ENCODE data around the gene CEMIP. TPM values are rescaled to one million over a fixed set of nuclear protein-coding genes. Genes with fewer than 3 reads are reported as not detected.
"Not testable (repeated sequence)": the region's sequence is repeated elsewhere in the genome, so short reads cannot be mapped to it uniquely, and the experiment has no call there.

Gene CEMIP
- total RNA-seq, 2 experiments from 2014 or later: not detected

GRCh38 chr15:80949756-80950155 is 170.6 kb downstream of the CEMIP start:
- no peaks in the 10 kb centered on the region for H3K27me3 Mint-ChIP-seq
- no peak for DNase-seq
- H3K36me3 Mint-ChIP-seq: peaks cover 19% of the 10 kb centered on the region
- H3K4me1 Mint-ChIP-seq: no peaks in the 10 kb centered on the region
- H3K27ac Mint-ChIP-seq: no peak overlapping the region
- ATAC-seq: no peak
- H3K9me3 Mint-ChIP-seq (ENCODE audit: low read depth): no peaks in the 10 kb centered on the region
- CTCF ChIA-PET: no interaction called here
- no peak overlapping the region for H3K4me3 Mint-ChIP-seq

- Mint-ChIP-seq H3K4me3 (no peak overlapping the region), H3K27ac (no peak overlapping the region), H3K9me3 (ENCODE audit: low read depth) (no peaks in the 10 kb centered on the region), H3K4me1 (peaks cover 2% of the 10 kb centered on the region), H3K27me3 (no peaks in the 10 kb centered on the region), H3K36me3 (peaks cover 21% of the 10 kb centered on the region)
- ATAC-seq: no peak
- DNase-seq: no peak
- CTCF ChIA-PET: interaction anchor here (1.0 kb wide), 1 partner anchor 315 kb away, joined by 3 read pairs; no protein-coding TSS in a partner anchor
These were observed 171.3 kb downstream of the CEMIP start for GRCh38 chr15:80950291-80951078.

- H3K27ac Mint-ChIP-seq: no peak overlapping the region
- peaks cover 13% of the 10 kb centered on the region for H3K4me1 Mint-ChIP-seq
- CTCF ChIA-PET: interaction anchor here (1.0 kb wide), 1 partner anchor 314 kb away, joined by 3 read pairs; no protein-coding TSS in a partner anchor
- no peaks in the 10 kb centered on the region for H3K9me3 Mint-ChIP-seq (ENCODE audit: low read depth)
- H3K36me3 Mint-ChIP-seq: peaks cover 19% of the 10 kb centered on the region
- H3K27me3 Mint-ChIP-seq: no peaks in the 10 kb centered on the region
- DNase-seq (peak; percentile 27), ATAC-seq (no peak)
- H3K4me3 Mint-ChIP-seq: no peak overlapping the region
These were observed 172.8 kb downstream of the CEMIP start for GRCh38 chr15:80951941-80952340.

- H3K4me3 Mint-ChIP-seq: no peak overlapping the region
- CTCF ChIA-PET: no interaction called here
- DNase-seq (peak; percentile 19), ATAC-seq (no peak)
- H3K36me3 Mint-ChIP-seq: peaks cover 14% of the 10 kb centered on the region
- peaks cover 17% of the 10 kb centered on the region for H3K4me1 Mint-ChIP-seq
- no peaks in the 10 kb centered on the region for H3K9me3 Mint-ChIP-seq (ENCODE audit: low read depth)
- H3K27me3 Mint-ChIP-seq: no peaks in the 10 kb centered on the region
- H3K27ac Mint-ChIP-seq: no peak overlapping the region
These were observed 174.1 kb downstream of the CEMIP start for GRCh38 chr15:80953001-80953952.

- no peak for ATAC-seq
- H3K27me3 Mint-ChIP-seq: no peaks in the 10 kb centered on the region
- peaks cover 17% of the 10 kb centered on the region for H3K4me1 Mint-ChIP-seq
- H3K9me3 Mint-ChIP-seq (ENCODE audit: low read depth): no peaks in the 10 kb centered on the region
- no peak overlapping the region for H3K27ac Mint-ChIP-seq
- no peak overlapping the region for H3K4me3 Mint-ChIP-seq
- peak; percentile 18 for DNase-seq
- peaks cover 20% of the 10 kb centered on the region for H3K36me3 Mint-ChIP-seq
- CTCF ChIA-PET: no interaction called here
These were observed 175.0 kb downstream of the CEMIP start for GRCh38 chr15:80953953-80954778.

GRCh38 chr15:80955571-80956452 is 176.6 kb downstream of the CEMIP start:
- not testable (repeated sequence) for H3K27me3 Mint-ChIP-seq; H3K9me3 Mint-ChIP-seq (ENCODE audit: low read depth); H3K27ac Mint-ChIP-seq; H3K4me3 Mint-ChIP-seq
- ATAC-seq (peak; percentile 91), DNase-seq (peak; percentile 66)
- CTCF ChIA-PET: interaction anchor here (1.2 kb wide), 1 partner anchor 14 kb away, joined by 3 read pairs; no protein-coding TSS in a partner anchor
- peaks cover 33% of the 10 kb centered on the region for H3K36me3 Mint-ChIP-seq
- H3K4me1 Mint-ChIP-seq: peaks cover 17% of the 10 kb centered on the region

- peaks cover 28% of the 10 kb centered on the region for H3K4me1 Mint-ChIP-seq
- CTCF ChIA-PET: interaction anchor here (1.6 kb wide), 1 partner anchor 13 kb away, joined by 4 read pairs; no protein-coding TSS in a partner anchor
- no peaks in the 10 kb centered on the region for H3K27me3 Mint-ChIP-seq
- no peak overlapping the region for H3K4me3 Mint-ChIP-seq
- ATAC-seq (no peak), DNase-seq (peak; percentile 30)
- no peak overlapping the region for H3K27ac Mint-ChIP-seq
- no peaks in the 10 kb centered on the region for H3K9me3 Mint-ChIP-seq (ENCODE audit: low read depth)
- H3K36me3 Mint-ChIP-seq: peaks cover 33% of the 10 kb centered on the region
These were observed 178.4 kb downstream of the CEMIP start for GRCh38 chr15:80957556-80957955.

- Mint-ChIP-seq H3K9me3 (ENCODE audit: low read depth) (no peaks in the 10 kb centered on the region), H3K4me3 (no peak overlapping the region), H3K27ac (no peak overlapping the region), H3K27me3 (no peaks in the 10 kb centered on the region), H3K4me1 (peaks cover 32% of the 10 kb centered on the region), H3K36me3 (peaks cover 36% of the 10 kb centered on the region)
- ATAC-seq (no peak), DNase-seq (no peak)
- CTCF ChIA-PET: interaction anchor here (1.6 kb wide), 1 partner anchor 13 kb away, joined by 4 read pairs; no protein-coding TSS in a partner anchor
These were observed 178.8 kb downstream of the CEMIP start for GRCh38 chr15:80957976-80958375.

GRCh38 chr15:80958818-80959495 is 179.8 kb downstream of the CEMIP start:
- Mint-ChIP-seq H3K9me3 (ENCODE audit: low read depth) (no peaks in the 10 kb centered on the region), H3K36me3 (peaks cover 41% of the 10 kb centered on the region), H3K4me3 (no peak overlapping the region), H3K4me1 (peaks cover 35% of the 10 kb centered on the region), H3K27me3 (no peaks in the 10 kb centered on the region), H3K27ac (no peak overlapping the region)
- no peak for ATAC-seq
- CTCF ChIA-PET: interaction anchor here (1.1 kb wide), 1 partner anchor 42 kb away, joined by 3 read pairs; no protein-coding TSS in a partner anchor
- no peak for DNase-seq

GRCh38 chr15:80965454-80965853 is 186.3 kb downstream of the CEMIP start:
- ATAC-seq; H3K9me3 Mint-ChIP-seq (ENCODE audit: low read depth); H3K27me3 Mint-ChIP-seq; H3K4me3 Mint-ChIP-seq; CTCF ChIA-PET; DNase-seq; H3K27ac Mint-ChIP-seq: not testable (repeated sequence)
- Mint-ChIP-seq H3K36me3 (peaks cover 45% of the 10 kb centered on the region), H3K4me1 (peaks cover 18% of the 10 kb centered on the region)

GRCh38 chr15:80966431-80967197 is 187.4 kb downstream of the CEMIP start:
- Mint-ChIP-seq H3K9me3 (ENCODE audit: low read depth) (no peaks in the 10 kb centered on the region), H3K27me3 (no peaks in the 10 kb centered on the region), H3K27ac (no peak overlapping the region), H3K4me1 (peaks cover 17% of the 10 kb centered on the region), H3K4me3 (no peak overlapping the region), H3K36me3 (peaks cover 38% of the 10 kb centered on the region)
- CTCF ChIA-PET: interaction anchor here (0.9 to 2.4 kb wide), 2 partner anchors 187 to 510 kb away, joined by 3 to 14 read pairs; partner anchors contain the start of gene CEMIP
- ATAC-seq (no peak), DNase-seq (peak; percentile 26)
